GM18526 (cell line): ENCODE results near the gene SNX20.

Experiments used
- POLR2A ChIP-seq: IDR thresholded peaks from 3 replicates; pipeline ENCODE4 v1.6.1; 2011; ENCODE audit not compliant: insufficient read length; ENCODE audit errors: extremely low read depth

The SNX20 gene

GRCh38 chr16:50694206-50694605, 13.1 kb upstream of the SNX20 start:
- TF ChIP-seq POLR2A: no peak

- TF ChIP-seq POLR2A: peak; percentile 17
These were observed 12.1 kb upstream of the SNX20 start, which contains the start of gene NOD2 for GRCh38 chr16:50692999-50693781. TSS of gene NOD2 (plus strand) at chr16:50693606. CDS start at chr16:50699496, 5,890 bp downstream.

DNA sequence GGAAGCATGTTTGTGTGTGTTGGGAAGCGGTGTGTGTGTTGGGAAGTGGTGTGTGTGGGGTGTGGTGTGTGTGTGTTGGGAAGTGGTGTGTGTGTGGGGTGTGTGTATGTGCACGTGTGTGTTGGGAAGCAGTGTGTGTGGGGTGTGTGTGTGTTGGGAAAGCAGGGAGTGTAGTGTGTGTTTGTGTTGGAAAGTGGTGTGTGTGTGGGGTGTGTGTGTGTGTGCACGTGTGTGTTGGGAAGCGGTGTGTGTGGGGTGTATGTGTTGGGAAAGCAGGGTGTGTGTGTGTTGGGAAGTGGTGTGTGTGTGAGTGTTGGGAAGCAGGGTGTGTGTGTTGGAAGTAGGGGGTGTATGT, 11.5 kb upstream of the SNX20 start:
- no peak for TF ChIP-seq POLR2A

DNA sequence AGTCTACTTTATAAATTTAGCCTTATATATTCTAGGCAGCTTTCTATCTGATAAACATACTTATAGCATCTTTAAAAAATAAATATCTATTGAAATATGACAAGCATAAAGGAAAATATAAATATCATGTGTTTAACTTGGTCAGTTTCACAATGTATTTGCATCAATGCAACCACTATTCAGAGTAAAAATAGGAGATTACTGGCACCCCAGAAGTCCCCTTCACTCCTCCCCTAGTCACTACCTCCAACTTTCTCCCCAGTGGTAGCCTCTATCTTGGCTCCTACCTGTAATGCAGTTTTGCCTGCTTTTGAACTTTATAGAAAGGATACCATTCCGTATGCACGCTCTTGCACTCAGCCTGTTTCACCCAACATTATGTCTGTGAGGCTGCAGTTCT, 9.1 kb upstream of the SNX20 start:
- TF ChIP-seq POLR2A: no peak

- TF ChIP-seq POLR2A: no peak
These were observed 7.8 kb upstream of the SNX20 start for GRCh38 chr16:50688867-50689266.

- no peak for TF ChIP-seq POLR2A
These were observed 7.0 kb upstream of the SNX20 start for GRCh38 chr16:50688083-50688482.

- TF ChIP-seq POLR2A: no peak
These were observed 4.5 kb upstream of the SNX20 start for GRCh38 chr16:50685462-50686063.

DNA sequence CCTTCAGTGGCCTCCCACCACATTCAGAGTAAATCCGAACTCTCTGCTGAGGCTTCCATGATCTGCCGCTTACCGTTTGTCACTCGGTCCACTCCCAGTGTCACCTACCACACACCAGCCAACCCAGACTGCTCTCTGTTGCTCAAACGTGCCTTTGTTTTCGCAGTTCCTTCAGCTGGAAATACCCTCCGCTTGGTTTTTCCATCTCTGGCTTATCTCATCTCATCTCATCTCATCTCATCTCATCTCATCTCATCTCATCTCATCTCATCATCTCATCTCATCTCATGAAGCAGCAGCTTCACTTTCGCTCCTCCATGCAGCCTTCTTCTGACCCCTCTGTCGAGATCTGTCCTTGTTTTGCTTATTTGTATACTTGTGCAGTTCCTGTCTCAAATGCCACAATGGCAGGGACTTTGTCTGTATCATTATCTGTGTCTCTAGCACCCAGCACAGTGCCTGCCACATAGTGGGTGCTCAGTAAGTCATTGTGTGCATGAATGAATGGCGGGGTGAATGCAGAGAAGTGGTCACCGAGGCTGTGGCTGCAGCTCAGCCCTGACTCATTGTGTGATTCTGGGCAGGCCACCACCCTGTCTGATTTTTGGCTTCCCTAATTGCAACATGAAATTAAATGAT, 3.8 kb upstream of the SNX20 start:
- TF ChIP-seq POLR2A: peak; percentile 1

- peak; percentile 31 for TF ChIP-seq POLR2A
These were observed 2.7 kb upstream of the SNX20 start for GRCh38 chr16:50683689-50684374.

GRCh38 chr16:50680556-50680893, 587 bp downstream of the SNX20 start:
- no peak for TF ChIP-seq POLR2A

- TF ChIP-seq POLR2A: no peak
These were observed 1.2 kb downstream of the SNX20 start for GRCh38 chr16:50679676-50680555.

DNA sequence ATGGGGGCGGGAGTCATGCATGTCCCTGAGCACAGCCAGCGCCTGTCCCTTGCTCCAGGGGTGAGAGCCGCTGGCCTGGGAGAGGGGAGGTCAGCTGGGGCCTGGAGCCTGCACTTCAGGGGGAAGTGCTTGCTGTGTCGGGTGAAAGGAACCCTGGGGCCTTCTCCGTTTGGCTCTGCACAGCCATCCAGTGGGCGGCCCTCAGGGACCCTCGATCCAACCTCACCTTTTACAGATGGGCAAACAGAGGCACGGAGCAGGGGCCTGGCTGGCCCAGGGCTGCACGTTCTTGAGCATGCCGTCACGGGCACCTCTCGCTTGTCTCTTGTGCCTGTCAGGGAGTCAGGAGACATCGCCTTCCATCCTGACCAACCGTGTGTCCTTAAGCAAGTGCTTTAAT, 1.8 kb downstream of the SNX20 start:
- no peak for TF ChIP-seq POLR2A

DNA sequence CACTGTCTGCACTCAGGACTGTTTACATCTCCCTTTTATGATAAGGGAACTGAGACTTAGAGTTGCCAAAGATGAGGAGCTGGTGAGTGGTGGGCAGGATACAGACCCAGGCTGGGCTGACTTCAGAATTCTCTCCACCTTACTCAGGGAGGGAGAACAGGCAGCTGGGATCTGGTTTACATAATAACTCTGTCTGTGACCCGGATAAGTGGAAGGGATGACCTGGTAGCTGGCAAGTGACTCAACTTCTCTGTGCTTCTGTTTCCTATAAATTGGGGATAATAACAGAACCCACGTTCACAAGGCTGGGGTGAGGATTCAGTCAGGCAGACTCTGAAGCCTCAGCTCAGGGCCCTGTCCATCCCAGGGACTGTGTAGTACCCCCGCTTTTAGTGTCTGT, 2.6 kb downstream of the SNX20 start:
- no peak for TF ChIP-seq POLR2A

- TF ChIP-seq POLR2A: no peak
These were observed 3.8 kb downstream of the SNX20 start for GRCh38 chr16:50677351-50677750.

- no peak for TF ChIP-seq POLR2A
These were observed 4.4 kb downstream of the SNX20 start for GRCh38 chr16:50676684-50677225.
